DMS153 treated with DMSO at 0.1 percent for 48 hours (cell line): Measurements from ENCODE around the gene ANKRD28.

ENCODE experiments used
- DNase-seq: peaks from one replicate; lab custom pipeline; 2025; ENCODE audit not compliant: unreplicated experiment; lab: John Stamatoyannopoulos, UW

The ANKRD28 gene

DNA sequence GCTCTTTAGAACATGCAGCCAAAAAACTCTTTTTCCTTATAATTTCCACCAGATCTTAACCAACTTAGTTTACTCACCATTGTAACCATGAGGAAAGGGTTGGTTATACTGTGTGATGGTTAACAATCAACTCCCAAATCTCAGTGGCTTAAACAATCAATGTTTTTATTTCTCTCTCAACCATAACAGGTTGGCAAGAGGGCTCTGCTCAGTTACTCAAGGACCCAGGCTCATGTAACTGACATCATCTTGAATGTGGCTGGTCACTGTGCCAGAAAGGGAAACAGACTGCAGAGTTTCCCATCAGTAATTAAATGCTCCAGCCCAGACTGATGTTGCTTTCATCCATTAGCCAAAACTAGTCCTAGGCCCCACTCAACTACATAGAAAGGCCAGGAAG lies 69.0 kb downstream of the ANKRD28 start:
- DNase-seq, result no peak

DNA sequence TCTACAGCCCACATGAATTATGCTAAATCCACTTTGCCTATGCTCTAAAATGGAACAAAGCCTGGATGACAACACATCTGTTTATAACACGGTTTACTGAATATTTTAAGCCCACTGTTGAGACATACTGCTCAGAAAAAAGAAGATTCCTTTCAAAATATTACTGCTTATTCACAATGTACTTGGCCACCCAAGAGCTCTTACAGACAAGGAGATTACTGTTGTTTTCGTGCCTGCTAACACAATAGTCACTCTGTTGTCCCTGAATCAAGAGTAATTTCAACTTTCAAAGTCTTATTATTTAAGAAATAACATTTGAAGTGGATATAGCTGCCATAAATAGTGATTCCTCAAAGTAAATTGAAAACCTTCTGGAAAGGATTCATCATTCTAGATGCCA lies 70.9 kb downstream of the ANKRD28 start:
- DNase-seq, result no peak

DNA sequence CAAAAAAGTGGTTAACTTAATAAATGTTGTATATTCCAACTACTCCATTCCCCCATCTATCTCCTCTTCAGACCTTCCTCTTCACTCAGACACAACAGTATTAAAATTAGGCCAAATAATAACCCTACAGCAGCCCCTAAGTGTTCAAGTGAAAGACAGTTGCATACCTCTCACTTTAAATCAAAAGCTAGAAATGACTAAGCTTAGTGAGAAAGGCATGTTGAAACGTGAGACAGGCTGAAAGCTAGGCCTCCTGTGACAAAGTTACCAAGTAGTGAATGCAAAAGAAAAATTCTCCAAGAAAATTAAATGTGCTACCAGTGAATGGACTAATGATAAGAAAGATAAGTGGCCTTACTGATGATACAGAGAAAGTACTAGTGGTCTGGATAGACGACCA lies 71.7 kb downstream of the ANKRD28 start:
- no peak for DNase-seq

DNA sequence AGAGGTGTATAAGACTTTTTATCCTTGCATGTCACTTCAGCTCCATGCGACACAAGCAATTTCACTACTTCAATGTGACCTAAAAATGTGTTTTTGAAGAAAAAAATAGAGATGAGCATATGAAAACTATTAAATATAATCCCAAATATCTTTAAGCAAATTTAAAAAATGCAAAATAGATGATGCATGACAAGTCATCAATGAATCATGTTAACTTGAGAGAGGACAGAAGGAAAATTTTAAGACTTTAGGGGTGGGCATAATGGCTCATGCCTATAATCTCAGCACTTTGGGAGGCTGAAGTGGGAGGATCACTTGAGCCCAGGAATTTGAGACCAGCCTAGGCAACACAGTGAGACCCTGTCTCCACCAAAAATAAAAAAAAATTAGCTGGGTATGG lies 73.3 kb downstream of the ANKRD28 start:
- no peak for DNase-seq

DNA sequence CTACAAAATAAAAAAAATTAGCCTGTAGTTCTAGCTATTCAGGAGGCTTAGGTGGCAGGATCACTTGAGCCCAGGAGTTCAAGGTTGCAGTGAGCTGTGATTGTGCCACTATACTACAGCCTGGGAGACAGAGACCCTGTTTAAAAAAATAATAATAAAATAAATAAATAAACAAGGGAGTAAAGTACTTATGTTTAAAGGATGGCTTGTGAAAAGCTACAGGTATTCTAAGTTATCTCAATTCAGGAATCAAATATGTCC lies 74.2 kb downstream of the ANKRD28 start:
- DNase-seq, result no peak

DNA sequence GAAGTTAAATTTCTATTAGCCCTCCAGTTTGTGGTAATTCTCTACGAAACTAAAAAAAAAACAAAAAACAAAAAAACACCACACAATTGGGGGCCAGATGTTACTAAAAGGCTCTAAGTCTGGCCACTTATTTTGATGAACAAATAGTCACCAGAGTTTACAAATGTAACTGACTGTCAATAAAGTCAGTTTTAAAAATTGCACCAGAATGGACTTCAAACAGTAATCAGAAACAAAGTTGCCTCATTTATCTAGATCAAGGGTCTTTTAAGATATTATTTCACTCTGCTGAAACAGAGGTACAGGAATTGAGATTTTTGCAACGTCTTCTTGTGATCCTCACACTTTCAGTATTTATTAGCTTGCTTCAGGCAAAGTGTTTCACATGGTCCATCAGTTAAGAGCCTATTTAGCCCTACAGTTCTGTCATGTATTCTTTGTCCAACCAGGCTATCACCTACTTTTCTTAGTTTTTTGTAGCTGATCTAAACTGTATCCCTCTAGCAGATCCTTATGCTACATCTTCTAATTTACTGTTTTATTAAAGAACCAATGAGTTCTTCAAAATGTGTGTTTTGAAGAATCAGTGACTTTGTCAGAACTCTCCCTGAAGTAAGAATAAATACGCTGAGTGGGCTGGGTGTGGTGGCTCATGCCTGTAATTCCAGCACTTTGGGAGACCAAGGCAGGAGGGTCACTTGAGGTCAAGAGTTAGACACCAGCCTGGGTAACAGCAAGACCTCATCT lies 74.7 kb downstream of the ANKRD28 start:
- DNase-seq, result no peak

DNA sequence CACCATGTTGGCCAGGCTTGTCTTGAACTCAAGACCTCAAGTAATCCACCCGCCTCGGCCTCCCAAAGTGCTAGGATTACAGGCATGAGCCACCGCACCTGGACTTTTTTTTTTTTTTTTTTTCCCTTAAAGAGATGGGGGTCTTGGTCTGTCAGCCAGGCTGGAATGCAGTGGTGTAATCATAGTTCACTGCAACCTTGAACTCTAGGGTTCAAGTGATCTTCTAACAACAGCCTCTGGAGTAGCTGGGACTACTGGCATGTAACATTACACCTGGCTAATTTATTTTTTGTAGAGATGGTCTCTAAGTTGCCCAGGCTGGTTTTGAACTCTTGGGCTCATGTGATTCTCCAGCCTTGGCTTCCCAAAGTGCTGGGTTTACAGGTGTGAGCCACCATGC lies 81.6 kb downstream of the ANKRD28 start:
- no peak for DNase-seq

DNA sequence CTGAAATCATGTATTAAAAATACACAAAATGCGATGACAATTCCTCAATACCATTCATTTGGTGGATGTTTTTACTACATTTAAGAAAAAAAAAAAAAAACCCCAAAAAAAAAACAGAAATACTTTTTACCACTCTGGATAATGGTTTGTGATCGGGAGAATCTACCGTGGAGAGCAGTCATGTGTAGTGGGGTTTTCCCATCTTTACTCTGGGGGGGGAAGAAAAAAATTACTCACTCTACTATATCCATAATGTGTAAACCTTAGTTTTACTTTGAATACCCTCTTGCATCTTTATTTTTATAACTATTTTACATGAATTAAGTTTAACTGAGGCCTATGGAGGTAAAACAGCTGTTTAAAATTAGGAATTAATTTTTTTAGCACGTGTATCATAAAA lies 83.3 kb downstream of the ANKRD28 start:
- DNase-seq, result no peak

DNA sequence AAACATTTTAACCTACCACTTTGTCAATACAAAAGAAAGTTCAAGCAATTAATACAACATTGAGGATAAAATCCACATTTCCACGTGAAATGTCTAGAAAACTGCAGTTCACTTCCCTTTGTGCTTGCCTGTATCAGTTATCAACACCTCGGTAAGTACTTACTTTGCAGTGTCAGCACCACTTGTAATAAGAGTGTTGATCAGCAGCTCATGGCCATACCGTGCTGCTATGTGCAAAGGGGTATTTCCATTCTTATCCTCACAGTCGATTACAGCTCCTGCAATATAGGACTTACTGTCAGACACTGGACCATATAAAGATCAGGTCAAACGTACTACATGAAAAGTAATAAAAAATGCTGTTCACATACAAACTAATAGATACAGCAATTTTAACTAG lies 84.4 kb downstream of the ANKRD28 start:
- DNase-seq, result no peak

DNA sequence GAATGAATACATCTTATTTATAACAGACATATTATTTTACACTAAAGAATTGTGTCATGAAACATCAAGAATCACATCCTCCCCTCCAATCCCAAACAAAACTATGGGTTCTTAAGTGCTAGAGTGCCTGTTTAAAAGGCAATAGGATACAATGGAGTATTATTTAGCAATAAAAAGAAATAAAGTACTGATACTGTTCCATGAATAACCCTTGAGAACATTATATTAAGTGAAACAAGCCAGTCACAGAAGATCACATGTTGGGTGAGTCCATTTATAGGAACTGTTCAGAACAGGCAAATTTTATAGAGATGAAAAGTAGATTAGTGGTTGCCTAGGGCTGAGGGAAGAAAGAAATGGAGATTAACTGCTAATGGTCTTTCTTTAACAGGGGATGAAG lies 86.5 kb downstream of the ANKRD28 start:
- DNase-seq, result no peak

DNA sequence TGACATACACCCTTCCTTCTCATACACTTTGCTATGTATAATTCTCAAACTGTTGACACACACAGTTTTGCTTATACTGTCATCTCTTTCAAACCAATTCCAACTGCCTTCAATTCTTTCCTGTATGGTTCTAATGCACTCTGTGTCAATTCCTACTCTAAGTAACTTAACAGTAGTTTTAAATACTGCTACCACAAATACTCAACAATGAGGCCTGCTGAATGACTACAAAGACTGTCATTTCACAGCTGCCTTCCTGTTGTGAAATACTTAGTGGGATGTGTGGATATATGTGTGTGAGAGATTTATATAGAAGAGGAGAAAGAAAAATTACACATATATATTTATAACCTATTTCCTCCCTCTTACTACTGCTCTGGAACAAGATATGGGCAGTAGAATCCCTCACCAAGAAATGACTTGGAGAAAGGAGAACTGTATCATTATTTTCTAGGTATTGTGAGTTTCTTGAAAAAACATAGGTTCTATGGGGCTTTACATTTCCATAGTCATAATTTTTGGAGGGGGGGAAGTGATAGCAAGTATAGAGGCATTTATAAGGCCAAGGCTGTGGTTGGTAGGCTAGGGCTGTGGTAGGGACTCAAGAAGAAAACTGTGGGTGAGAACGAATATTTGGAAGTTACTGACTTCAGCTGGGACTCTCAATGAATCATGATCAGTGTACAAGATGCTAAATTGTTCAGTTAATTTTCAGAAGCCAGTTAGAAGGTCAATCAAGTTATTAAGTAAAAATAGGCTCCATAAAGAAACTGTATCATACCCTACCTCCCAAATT lies 88.7 kb downstream of the ANKRD28 start:
- no peak for DNase-seq

DNA sequence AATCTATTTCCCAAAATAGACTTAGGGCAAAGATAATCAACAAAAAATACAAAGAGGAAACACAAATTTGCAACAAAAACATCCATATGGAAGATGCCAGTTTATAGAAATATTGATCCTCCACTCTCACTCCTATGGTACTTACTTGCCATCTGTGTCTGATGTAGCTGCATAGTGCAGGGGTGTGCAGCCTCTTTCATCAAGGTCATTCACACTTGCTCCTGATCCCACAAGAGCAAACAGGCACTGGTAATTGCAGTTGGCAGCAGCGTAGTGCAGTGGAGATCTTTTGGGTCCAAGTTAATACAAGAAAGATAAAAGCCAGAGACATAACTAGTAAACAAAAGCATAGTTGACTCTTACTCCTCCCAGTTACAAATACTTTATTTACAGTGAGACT lies 90.0 kb downstream of the ANKRD28 start:
- DNase-seq, result no peak

DNA sequence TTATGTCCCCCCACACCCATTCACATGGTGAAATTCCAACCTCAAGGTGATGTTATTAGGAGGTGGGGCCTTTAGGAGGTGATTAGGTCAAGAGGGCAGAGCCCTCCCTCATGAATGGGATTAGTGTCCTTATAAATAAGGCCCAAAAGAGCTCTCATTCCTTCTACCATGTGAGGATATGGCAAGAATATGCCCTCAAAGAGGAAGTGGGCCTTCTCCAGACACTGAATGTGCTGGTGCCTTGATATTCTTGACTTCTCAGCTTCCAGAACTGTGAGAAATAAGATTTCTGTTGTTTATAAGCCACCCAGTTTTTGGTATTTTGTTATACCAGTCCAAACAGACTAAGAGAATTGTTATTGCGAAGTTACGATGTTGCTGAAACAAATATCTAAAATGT lies 94.4 kb downstream of the ANKRD28 start:
- DNase-seq, result no peak

DNA sequence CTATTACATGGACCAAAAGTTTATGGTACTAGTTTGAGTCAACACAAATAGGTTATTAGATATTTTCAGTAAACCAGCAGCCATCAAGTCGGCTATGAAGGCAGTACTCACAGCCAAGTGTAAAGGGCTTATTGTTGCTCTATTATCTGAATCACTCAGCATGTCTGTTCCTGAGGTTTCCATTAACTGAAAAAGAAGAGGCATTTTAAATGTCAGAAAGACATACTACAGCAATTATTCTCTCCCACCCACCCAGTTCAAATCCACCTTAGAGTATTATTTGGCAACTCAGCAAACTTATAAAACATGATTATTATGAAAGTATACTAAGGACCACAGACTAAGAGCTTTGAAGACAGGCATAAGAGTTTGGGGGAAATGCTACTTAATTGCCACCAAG lies 103.2 kb downstream of the ANKRD28 start:
- no peak for DNase-seq

DNA sequence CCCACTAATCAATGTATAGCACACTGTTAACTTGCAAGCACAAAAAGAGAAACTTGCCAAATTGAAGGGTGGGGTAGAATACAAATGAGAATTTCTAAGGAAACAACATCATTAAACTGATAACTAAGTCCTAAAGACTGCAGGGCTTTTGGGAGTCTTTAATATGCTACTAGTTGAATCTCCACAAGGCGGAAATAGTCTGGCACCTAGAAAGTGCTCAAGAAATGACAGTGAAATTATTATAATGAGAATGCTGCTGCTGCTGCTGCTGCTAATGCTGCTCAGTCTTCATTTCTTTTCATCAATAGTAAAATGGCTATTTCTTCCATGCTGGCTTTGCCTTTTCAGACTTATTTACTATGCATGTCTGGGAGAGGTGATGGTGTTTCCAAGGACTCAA lies 104.4 kb downstream of the ANKRD28 start:
- DNase-seq, result no peak

DNA sequence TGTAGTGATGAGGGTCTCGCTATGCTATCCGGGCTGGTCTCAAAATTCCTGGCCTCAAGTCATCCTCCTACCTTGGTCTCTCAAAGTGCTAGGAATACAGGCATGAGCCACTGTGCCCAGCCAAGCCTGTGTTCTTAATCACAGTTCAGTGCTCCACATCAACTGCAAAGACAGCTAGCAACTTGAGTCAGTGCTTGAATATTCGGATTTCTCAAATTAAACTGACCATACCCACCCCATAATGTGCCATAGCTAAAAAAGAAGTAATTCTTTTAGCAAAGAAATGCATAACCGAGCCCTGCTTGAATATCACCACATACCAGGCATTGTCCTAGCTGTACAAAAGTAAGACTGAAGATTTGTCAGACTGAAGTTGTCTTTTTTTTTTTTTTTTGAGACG lies 107.0 kb downstream of the ANKRD28 start:
- no peak for DNase-seq

DNA sequence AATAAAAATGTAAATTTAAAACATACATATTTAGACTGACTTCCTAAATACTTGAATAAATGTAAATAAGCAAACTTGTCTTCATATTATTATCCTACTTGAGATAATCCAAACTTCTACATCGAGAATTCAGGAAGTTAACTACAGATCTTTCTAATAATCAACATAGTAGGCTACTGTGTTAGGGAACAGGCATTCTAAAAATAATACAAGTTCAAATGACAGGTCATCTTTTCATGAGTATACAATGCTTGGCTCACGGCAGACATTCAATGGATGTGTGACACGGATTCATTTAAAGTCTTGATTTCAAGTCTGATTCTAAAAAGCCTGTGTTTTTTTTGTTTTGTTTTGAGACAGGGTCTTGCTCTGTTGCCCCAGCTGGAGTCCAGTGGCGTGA lies 107.5 kb downstream of the ANKRD28 start:
- DNase-seq, result no peak

DNA sequence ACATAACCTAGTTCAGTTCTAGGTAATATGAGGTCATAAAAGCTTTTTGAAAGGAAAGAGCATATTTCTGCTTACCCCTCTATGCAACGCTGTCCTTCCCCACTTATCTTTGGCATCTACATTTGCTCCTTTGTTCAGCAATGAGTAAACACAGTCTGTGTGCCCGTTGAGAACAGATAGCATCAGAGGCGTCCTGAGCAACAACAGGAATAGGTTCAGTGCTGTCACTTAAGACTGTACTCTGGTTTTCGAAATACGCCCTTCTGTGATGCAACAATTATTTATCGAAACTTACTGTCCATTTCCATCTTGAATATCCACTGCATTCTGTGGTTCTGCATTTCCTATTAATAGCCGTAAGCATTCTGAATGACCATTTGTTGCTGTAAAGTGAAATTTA lies 111.9 kb downstream of the ANKRD28 start:
- DNase-seq, result no peak

DNA sequence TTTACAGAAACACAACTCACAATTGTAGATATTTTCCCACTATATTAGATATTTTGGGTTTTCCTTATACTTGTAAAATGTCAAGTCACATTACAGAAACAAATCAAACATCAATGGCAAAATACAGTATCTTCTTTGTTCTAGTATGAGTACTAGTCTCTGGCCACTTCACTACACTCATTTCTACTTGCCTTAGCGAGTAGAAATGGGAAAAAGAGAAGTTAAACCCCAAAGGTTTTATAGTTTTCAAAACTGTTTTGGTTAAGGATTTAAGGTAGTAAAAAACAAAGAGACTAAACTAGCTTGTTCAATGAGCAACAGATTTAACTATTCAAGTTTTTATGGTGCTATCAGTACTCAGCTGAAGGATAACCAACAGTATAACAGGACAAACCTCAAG lies 114.5 kb downstream of the ANKRD28 start:
- no peak for DNase-seq

DNA sequence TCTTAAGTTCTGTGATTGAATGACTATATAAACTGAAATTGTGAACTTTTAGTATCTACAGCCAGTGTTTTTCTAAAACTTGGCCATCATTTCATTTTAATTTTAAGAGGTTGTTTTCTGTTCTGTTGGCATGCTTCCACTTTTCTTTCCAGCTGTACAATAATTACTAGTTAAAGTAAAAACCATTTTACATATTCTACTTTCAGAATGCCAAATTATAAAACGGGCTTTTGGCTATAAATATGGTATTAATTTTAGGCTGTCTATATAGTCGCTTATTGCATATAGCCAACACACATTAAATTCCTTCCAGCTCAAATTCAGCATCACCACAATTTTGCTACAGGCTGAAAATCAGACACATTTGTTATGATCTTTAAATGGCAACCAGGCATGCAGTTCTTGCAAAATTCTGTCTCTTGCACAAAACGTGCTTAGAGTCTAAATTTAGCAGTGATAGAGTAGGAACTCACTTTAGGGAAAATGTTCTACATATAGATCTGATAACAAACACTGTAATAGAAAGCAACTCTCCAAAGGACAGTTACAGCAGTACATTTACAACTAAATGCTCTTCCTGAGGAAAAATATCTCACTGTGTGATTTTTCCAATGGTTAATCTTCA lies 115.1 kb downstream of the ANKRD28 start:
- DNase-seq, result no peak

DNA sequence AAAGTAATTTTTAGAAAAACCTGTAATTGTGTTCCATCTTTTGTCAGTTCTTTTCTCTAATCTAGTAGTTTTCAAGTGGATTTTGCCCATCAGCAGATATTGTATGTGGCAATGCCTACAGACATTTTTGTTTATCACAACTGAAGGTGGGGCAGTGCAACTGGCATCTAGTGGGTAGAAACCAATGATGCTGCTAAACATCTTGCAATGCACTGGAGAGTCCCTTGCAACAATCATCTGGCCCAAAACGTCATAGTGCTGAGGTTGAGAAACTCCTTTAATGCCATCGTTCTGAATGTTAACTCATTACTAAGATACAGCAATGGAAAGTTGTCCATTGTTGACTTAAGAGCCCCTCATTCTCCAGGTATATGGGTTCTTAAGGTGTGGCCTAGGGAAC lies 116.1 kb downstream of the ANKRD28 start:
- no peak for DNase-seq

DNA sequence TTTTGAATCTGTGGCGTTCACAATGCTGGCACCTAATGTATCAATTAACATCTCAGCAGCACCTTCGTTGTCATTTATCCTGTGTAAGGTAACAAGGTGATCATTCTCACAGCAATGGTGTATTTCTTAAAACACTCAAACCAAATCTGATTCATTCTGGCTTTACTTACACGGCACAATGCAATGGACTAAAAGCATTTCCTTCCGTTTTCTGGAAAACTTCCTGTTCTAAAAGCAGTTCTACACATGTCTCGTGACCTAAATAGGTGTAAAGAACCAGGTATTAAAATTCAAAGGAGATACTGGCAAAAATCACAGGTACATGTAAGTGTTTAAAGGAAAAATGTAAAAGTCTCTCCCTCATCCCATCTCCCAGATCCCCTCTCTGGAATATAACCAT lies 118.5 kb downstream of the ANKRD28 start:
- no peak for DNase-seq

DNA sequence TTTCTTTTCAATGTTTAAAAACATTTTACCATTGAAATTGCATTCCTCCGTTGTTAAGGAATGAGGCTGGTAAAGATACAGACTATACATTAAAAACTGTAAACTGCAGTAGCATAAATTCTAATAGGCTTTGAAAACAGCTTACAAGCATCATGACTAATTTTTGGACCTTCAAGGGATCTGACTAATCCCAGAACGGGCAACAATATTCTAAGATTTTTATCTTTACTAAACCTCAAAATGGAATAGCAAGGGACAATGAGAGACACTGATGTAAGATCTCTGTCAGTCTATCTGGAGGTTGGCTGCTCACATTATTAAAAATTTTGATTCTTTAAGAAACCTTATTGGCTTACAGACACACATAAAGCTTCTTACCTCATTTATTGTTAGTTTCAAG lies 121.5 kb downstream of the ANKRD28 start:
- no peak for DNase-seq
